Measurements from ENCODE around the gene N4BP2L2. TPM values are rescaled to one million over a fixed set of nuclear protein-coding genes. Genes with fewer than 3 reads are reported as not detected.

Gene N4BP2L2
- total RNA-seq, result 100 to 1,000 TPM in 3 of 4 donors, 10 to 100 TPM in 1; 79.8 to 722 (median 131) TPM

DNA sequence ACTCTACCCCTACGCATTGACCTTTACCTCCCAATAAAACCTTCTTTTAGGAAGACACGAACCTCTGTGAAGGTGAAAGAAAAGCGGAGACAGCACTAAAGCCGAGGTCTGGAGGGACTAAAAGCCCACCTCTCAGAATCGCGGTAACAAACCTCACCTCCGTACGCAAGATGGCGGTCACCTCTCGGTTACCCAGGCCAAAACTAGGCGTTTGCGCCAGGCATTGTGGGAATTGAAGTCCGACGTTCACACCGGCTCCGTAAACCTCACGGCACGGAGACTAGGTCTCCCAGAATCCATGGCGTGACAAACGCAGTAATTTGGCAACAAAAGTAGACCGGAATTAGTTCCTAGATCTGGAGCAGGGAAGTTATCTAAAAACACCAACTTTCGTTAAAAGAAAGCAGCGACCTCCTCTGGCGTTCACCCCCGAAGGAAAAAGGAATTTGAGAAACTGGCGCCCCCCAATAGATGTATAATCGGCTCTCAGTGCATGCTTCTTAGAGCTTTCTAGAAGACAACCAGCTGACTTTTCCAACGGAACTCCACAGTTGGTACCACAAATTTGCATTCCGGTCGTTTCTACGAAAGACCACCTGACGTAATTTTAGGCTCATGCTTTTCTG lies at the start of gene N4BP2L2:
Gene N4BP2L2, minus strand, starts transcription at position 175 of the 626 bp plus-strand sequence. CDS start 1,768 bp downstream, outside the sequence.
- no peaks in the 10 kb centered on the region for H3K9me3 ChIP-seq
- peak; percentile 95 to 96 for DNase-seq (ENCODE audit: low spot score in 2 of 2)
- H3K27me3 ChIP-seq, result no peaks in the 10 kb centered on the region
- peak within 1 kb of the TSS; percentile 91 for H3K27ac ChIP-seq
- 1% methylated on average over 32 of the region's 32 CpGs for WGBS
- TF ChIP-seq, protein P1, sequence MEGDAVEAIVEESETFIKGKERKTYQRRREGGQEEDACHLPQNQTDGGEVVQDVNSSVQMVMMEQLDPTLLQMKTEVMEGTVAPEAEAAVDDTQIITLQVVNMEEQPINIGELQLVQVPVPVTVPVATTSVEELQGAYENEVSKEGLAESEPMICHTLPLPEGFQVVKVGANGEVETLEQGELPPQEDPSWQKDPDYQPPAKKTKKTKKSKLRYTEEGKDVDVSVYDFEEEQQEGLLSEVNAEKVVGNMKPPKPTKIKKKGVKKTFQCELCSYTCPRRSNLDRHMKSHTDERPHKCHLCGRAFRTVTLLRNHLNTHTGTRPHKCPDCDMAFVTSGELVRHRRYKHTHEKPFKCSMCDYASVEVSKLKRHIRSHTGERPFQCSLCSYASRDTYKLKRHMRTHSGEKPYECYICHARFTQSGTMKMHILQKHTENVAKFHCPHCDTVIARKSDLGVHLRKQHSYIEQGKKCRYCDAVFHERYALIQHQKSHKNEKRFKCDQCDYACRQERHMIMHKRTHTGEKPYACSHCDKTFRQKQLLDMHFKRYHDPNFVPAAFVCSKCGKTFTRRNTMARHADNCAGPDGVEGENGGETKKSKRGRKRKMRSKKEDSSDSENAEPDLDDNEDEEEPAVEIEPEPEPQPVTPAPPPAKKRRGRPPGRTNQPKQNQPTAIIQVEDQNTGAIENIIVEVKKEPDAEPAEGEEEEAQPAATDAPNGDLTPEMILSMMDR (IDR thresholded peaks at IDR 0.05), result peak in 1 of 2 donors; percentile 12
- TF ChIP-seq EP300 (IDR thresholded peaks at IDR 0.05), result no peak
- TF ChIP-seq POLR2A (IDR thresholded peaks at IDR 0.05), result peak; percentile 50 to 74
- peak; percentile 78 to 83 (median 82) for TF ChIP-seq POLR2AphosphoS5 (IDR thresholded peaks at IDR 0.05)
- H3K4me1 ChIP-seq, result peaks cover 43% of the 10 kb centered on the region
- H3K4me3 ChIP-seq, result peak within 1 kb of the TSS; percentile 74
- peaks cover 9% of the 10 kb centered on the region for H3K36me3 ChIP-seq

DNA sequence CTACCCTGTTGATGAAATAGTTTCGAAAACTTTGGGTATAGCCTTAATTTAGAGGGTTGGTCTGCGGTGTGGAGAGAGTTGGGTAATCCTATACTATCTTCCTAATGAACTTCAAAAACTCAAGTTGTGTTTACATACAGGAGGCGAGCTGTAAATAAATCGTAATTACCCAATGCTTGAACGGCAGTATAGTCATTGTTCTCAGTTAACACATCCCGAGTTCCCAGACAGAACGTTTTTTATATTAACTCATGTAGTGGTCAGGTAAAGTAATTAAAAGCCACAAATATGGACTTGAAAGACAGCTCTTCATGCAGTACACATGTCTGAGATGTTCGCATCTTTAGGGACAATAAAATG lies 49.2 kb upstream of the N4BP2L2 start:
- TF ChIP-seq POLR2A (IDR thresholded peaks at IDR 0.05) (no peak), EP300 (IDR thresholded peaks at IDR 0.05) (no peak), POLR2AphosphoS5 (IDR thresholded peaks at IDR 0.05) (no peak)
- TF ChIP-seq, protein P1 (IDR thresholded peaks at IDR 0.05), result no peak
- no peaks in the 10 kb centered on the region for H3K36me3 ChIP-seq
- no peaks in the 10 kb centered on the region for H3K27me3 ChIP-seq
- H3K27ac ChIP-seq, result peak overlapping the region; percentile 97
- WGBS, result 1% methylated on average over 8 of the region's 8 CpGs
- peak overlapping the region; percentile 62 for H3K4me3 ChIP-seq
- H3K4me1 ChIP-seq, result peaks cover 32% of the 10 kb centered on the region
- DNase-seq (ENCODE audit: low spot score in 2 of 2), result no peak
- no peaks in the 10 kb centered on the region for H3K9me3 ChIP-seq

DNA sequence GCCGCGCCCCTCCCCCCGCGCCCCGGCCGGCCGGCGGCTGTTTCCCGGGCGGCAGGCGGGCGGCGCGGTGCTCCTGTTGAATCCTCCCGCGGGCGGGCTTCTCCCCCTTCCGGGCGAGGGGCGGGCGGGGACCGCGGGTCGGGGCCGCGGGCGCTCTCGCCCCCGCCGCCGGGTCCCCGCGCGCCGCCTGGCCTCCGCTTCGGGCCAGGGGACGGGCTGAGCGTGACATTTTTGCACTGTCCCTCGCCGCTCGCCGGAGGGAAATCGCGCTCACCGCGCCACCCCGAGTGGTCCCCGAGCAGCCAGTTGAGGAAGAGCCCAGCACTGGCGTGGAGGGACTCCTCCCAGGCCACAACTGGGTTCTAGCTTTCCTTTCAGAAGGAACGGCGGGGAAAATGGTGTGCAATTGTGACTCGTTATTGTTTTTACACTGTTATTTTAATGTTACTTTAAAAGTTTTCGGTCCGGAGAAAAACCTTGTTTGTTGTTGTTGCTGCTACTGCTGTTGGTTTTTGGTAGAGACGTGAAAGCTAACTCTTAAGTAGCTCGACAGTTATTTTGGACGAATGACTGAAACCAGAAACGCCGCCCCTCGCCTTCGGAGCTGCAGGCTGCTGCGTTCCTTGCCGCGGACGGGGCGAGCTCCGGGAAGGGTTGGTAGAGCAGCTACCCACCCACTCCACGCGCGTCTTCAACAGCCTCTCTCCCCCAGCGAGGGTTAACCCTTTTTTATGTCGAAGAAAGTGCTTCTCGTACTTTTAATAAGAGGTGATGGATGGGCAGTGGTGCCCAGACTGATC lies 48.6 kb upstream of the N4BP2L2 start:
- no peak for TF ChIP-seq POLR2A (IDR thresholded peaks at IDR 0.05)
- TF ChIP-seq, protein P1 (IDR thresholded peaks at IDR 0.05), result no peak
- no peak for TF ChIP-seq EP300 (IDR thresholded peaks at IDR 0.05)
- no peak for TF ChIP-seq POLR2AphosphoS5 (IDR thresholded peaks at IDR 0.05)
- peak overlapping the region; percentile 97 for H3K27ac ChIP-seq
- 1% methylated on average over 34 of the region's 74 CpGs for WGBS
- H3K4me3 ChIP-seq, result peak overlapping the region; percentile 62
- H3K9me3 ChIP-seq, result no peaks in the 10 kb centered on the region
- peak; percentile 80 to 87 for DNase-seq (ENCODE audit: low spot score in 2 of 2)
- no peaks in the 10 kb centered on the region for H3K36me3 ChIP-seq
- H3K27me3 ChIP-seq, result no peaks in the 10 kb centered on the region
- H3K4me1 ChIP-seq, result peaks cover 32% of the 10 kb centered on the region

DNA sequence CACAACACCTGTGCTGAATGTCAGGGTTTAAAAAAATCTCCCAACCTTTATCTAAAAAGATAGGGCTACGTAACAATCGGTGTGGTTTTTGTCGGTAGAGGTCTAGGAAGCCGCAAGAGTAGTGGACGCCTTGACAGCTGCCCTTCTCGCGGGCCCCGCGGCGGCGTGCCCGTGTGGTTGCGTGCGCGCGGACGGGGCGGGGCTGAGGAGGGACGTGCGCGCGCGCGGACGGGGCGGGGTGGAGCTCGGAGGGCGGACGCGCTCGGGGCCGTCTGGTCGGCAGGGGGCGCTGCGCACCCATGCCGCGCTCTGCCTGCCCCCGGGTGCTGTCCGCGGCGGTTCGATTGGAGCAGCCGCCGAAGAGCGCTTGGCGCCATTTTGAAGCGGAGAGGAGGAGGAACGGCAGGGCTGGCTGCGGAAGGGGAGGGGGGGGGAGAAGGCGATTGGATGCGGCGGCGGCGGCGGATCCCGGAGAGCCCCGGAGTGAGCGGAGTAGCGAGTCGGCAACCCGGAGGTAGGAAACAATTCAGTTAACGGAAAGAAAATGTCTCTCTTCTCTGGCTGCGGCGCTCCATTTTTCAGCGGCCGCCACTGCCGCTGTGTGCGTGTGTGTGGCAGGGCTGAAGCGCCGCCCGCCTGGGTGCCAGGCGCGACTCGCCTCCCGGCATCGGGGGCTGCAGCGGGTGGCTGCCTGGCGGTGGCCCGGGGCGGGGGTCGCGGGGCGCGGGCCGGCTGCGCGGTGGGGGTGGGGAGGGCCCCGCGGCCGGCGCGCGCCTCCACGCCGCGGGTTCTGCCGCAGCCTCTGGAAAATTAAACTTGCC lies 47.7 kb upstream of the N4BP2L2 start, which contains the start of gene PDS5B:
Gene PDS5B, plus strand, starts transcription at position 373 of the 821 bp plus-strand sequence. CDS start 62,321 bp downstream, outside the sequence.
- 1% methylated on average over 16 of the region's 97 CpGs for WGBS
- Histone ChIP-seq H3K27me3 (no peaks in the 10 kb centered on the region), H3K4me1 (peaks cover 32% of the 10 kb centered on the region), H3K4me3 (peak within 1 kb of the TSS; percentile 62), H3K27ac (peak within 1 kb of the TSS; percentile 97), H3K36me3 (no peaks in the 10 kb centered on the region), H3K9me3 (no peaks in the 10 kb centered on the region)
- peak; percentile 96 for DNase-seq (ENCODE audit: low spot score in 2 of 2)
- TF ChIP-seq POLR2AphosphoS5 (IDR thresholded peaks at IDR 0.05) (peak in 2 of 3 donors; percentile 20 to 51), POLR2A (IDR thresholded peaks at IDR 0.05) (peak in 1 of 2 donors; percentile 60), EP300 (IDR thresholded peaks at IDR 0.05) (no peak)
- TF ChIP-seq, protein P1 (IDR thresholded peaks at IDR 0.05), result peak; percentile 98
